GM10248 (cell line): Measurements from ENCODE around the gene MYO3A.
"Not testable (repeated sequence)": the region's sequence is repeated elsewhere in the genome, so short reads cannot be mapped to it uniquely, and the experiment has no call there.

Experiments used
- CTCF ChIA-PET: fragments of 300-600 bp; sonication (Branson Sonifier 250); formaldehyde crosslinking; extraction: SDS; loops from one replicate; lab custom pipeline; 2021; ENCODE audit warnings: antibody characterized with exemption; lab: Yijun Ruan, JAX
- POLR2A ChIA-PET: fragments of 350-650 bp; sonication (Branson Sonifier 250); formaldehyde crosslinking; extraction: SDS; loops from one replicate; lab custom pipeline; 2020; ENCODE audit warnings: antibody characterized with exemption; lab: Yijun Ruan, JAX
- DNase-seq: peaks from one replicate; pipeline ENCODE4 v3.0.0; 2012; ENCODE audit errors: extremely low spot score
- TF ChIP-seq, protein P1 (sequence below): IDR thresholded peaks from 2 replicates; pipeline ENCODE4 v1.5.1; 2012; ENCODE audit warnings: mild to moderate bottlenecking, low read depth; ENCODE audit errors: extremely low read depth, missing control alignments, control extremely low read depth

The MYO3A gene

GRCh38 chr10:26095781-26096180, 161.8 kb downstream of the MYO3A start:
- POLR2A ChIA-PET = no interaction called here
- CTCF ChIA-PET = no interaction called here
- DNase-seq = no peak
- TF ChIP-seq, protein P1, sequence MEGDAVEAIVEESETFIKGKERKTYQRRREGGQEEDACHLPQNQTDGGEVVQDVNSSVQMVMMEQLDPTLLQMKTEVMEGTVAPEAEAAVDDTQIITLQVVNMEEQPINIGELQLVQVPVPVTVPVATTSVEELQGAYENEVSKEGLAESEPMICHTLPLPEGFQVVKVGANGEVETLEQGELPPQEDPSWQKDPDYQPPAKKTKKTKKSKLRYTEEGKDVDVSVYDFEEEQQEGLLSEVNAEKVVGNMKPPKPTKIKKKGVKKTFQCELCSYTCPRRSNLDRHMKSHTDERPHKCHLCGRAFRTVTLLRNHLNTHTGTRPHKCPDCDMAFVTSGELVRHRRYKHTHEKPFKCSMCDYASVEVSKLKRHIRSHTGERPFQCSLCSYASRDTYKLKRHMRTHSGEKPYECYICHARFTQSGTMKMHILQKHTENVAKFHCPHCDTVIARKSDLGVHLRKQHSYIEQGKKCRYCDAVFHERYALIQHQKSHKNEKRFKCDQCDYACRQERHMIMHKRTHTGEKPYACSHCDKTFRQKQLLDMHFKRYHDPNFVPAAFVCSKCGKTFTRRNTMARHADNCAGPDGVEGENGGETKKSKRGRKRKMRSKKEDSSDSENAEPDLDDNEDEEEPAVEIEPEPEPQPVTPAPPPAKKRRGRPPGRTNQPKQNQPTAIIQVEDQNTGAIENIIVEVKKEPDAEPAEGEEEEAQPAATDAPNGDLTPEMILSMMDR = no peak

- CTCF ChIA-PET, POLR2A ChIA-PET: not testable (repeated sequence)
Measured at GRCh38 chr10:26097549-26097948, 163.5 kb downstream of the MYO3A start.

GRCh38 chr10:26112532-26112931, 178.5 kb downstream of the MYO3A start:
- TF ChIP-seq, protein P1 = no peak
- CTCF ChIA-PET = interaction anchor here (1.1 kb wide), 1 partner anchor 28 kb away, joined by 3 read pairs; no protein-coding TSS in a partner anchor
- POLR2A ChIA-PET = no interaction called here
- no peak for DNase-seq

More at GRCh38 chr10:26097549-26097948, 163.5 kb downstream of the MYO3A start:
- not testable (repeated sequence) for DNase-seq

DNA sequence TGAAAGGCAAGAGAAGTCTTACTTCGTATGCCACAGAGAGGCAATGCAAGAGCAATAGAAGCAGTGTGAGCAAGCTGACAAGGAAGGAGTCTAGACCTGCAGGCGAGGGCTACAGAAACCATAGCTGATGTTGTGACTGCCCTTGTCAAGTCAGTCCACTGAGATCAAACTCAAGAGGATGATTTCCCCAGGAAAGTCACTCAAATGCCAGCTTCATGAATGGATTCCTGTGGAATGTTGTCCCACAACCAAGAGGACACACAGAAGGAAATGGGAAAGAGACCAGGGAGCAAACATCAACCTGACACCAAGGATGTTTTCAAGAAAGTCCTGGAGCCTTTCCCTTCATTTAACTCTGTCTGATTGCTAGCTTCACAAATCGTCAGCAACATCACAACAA, 204.6 kb downstream of the MYO3A start:
- no peak for DNase-seq
- CTCF ChIA-PET = no interaction called here
- POLR2A ChIA-PET = no interaction called here
- TF ChIP-seq, protein P1 = no peak

DNA sequence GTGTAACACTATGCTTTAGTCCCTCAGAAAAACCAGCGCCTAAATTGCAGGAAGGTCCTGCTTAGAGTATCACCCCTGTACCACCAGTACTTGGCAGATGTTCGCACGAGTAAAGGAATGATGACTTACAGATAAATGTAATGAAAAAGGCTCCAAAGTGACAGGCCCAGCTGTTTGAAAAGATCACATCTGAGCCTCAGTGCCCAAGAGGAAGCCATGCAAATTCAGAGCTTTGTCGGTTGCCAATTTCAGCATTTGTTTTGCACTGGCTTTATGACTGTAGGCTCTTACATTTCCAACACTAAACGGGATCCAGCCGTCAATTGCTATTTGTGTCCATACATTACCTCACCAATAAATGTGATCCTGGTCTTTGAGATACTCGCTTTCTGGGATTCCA, 222.0 kb downstream of the MYO3A start:
- ChIA-PET CTCF (no interaction called here), POLR2A (no interaction called here)
- DNase-seq = no peak
- TF ChIP-seq, protein P1 = no peak

- DNase-seq = no peak
- CTCF ChIA-PET = interaction anchor here (1.0 to 1.9 kb wide), 2 partner anchors 9 to 10 kb away, joined by 3 to 11 read pairs; no protein-coding TSS in a partner anchor
Measured at GRCh38 chr10:26157734-26158133, 223.7 kb downstream of the MYO3A start.

DNA sequence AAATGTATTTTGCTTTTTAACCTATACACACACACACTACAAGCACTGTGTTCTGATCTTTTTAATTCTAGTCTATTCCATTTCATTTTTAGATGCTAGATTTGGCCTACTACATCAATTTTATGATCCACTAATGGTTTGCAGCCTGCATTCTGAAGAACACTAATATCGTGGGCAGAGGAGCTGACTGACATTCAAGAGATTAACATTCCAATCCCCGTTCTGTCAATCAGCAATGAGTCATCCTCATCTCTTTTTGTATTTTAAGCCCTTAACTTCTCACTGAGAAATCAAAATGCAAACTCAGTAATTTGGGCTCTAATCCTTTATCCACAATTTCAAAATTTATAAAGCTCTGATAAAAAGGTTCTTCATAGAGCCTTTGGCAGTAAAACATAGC, 235.4 kb downstream of the MYO3A start:
- TF ChIP-seq, protein P1 = no peak
- ChIA-PET CTCF (interaction anchor here (1.2 to 1.4 kb wide), 2 partner anchors 9 to 10 kb away, joined by 3 to 4 read pairs; no protein-coding TSS in a partner anchor), POLR2A (no interaction called here)
- no peak for DNase-seq

More at GRCh38 chr10:26157734-26158133, 223.7 kb downstream of the MYO3A start:
- POLR2A ChIA-PET = no interaction called here
- TF ChIP-seq, protein P1 = peak; percentile 13
